CD1c-positive myeloid dendritic cell (primary cell): ENCODE measurements around the gene TSPO2.

Source experiments
- DNase-seq: peaks from one replicate; pipeline ENCODE4 v3.0.0-alpha.2; 2016; ENCODE audit errors: extremely low spot score

Gene TSPO2

DNA sequence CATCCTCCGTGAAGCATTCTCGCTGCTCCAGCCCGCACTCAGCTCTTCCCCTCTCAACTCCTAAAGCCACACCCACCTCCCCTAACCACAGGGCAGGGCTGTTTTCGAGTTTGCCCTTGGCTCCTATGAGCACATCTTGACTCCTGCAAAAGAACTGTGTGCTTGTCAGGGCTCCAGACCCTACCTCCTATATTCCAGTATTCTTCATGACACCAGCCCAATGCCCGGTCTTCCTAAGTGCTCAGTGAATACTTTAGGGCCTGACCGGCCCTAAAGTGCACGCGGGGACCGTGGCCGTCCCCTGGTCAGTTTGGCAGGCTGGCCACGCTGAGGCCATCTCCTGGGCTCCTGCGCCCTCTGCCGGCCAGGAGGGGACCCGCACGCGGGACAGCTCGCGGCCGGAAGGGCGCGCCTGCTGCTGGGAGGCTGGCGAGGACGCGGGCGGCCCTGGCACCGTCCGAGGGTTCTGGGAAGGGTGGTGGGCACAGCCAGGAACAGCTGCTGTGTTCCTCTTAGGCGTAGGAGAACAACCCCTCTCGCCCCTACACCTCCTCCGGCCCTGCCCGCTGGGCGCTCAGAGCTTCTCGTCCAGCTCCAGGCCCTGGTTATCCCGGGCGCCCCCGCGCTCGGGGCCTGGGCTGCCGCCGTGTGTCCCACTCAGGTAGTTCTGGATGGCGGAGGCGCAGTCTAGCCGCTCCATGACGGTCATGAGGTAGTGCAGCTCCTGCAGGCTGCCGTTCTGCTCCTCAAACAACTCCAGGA lies 14.3 kb upstream of the TSPO2 start:
- DNase-seq = peak; percentile 86

DNA sequence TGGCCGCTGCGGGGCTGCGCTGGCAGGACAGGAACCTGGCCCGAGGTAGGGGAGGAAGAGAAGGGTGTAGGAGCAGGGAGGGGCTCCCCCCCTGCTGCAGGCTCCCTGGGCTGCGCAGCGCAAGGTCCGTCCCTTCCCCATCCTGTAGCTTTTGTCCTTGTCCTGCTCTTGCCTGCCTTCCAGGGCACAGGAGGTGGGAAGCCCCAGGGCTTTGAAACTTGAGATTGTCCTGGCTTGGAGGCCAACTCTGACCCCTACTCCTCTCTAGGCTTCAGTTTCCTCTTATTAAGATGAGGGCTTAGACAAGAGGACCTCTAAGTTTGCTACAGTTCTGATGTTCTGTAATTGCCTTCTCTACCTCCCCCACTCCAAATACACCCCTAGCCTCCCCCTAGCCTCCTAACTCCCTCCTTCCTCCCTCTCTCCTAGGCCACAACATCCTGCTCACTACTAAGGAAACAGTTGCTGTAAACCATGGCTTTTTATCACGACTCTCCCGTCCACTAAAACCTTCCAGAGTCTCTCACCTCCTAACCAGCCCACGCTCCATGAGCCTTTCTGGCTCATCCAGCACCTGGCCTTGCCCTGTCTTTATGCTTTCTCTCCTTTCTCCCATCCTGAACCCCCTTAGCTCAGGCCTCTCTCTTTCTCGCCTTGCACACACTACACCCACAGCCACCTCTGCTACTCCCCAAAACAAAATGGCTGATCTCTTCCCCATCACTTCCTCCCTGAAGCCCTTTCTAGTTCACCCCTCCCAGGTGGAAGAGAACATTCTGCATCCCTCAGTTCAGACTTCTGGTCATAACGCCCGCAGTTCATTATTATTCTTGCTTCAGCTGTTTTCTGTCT lies 13.5 kb upstream of the TSPO2 start:
- no peak for DNase-seq

DNA sequence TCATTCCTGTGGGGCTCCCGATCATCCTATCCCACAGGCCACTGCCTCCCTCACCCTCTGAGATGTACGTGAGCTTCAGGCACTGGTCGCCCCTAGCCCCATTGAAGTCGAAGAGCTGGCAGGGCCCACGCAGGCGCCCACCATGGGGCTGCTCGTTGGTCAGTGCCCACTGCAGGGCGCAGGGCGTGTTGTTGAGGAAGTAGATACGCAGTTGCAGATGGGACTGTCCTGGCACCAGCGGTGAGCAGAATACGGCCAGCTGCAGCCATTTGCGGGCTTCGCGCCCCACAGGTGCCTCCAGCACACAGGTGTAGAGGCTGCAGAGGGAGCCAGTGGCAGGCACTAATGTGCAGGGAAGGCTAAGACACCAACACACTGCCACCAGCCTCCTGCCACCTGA lies 9.4 kb upstream of the TSPO2 start:
- no peak for DNase-seq

DNA sequence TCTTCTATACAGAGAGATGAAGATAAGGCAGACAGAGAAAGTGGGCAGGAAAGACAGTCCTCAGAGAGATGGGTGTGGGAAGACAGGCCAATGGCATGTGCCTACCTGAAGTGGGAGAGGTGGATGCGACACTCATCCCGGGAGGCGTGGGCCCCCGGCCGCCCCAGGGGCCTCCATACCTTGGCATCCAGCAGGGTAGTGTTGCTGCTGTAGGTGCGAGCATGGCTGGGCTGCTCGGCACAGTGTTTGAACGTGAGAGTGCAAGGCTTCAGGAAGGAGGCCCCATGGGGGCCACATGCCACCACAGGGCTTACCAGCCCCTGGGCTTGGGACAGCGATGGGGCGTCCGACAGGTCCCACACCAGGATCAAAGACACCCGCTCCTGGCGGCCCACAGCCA lies 8.5 kb upstream of the TSPO2 start:
- DNase-seq = no peak

DNA sequence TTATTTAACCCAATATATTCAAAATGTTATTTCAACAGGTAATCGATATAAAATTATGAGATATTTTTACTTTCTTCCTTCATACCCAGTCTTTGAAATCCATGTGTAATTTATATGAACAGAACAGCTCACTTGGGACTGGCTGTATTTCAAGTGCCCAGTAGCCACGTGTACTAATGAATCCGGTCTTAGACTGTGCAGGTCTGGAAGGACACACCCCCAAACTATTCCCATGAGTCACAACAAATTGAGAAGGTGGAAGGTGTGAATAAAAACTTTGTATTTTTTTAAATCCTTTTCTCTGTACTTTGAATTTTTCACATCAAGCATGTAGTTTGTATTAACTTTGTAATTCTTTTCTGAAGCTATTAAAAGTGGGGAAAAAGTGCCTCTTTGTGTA lies 6.1 kb upstream of the TSPO2 start:
- DNase-seq = no peak

DNA sequence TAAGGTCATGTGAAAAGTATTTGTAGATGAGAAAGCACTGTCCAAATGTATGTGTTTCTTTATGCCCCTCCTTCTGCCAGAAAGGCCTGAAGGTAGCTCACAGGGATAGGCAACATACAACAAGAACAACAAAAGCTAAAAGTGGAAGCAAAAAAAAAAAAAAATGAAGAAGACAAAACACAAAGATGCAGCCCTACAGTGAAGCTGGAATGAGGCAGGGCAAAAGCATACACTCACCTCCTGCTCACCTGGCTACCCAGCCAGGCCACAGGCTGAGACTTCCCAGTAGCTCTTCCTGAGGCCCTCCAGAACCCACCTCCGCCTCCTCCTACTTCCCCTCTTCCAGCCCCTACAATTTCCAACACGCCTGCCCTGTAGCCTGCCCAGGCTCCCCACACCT lies 5.7 kb upstream of the TSPO2 start:
- no peak for DNase-seq

DNA sequence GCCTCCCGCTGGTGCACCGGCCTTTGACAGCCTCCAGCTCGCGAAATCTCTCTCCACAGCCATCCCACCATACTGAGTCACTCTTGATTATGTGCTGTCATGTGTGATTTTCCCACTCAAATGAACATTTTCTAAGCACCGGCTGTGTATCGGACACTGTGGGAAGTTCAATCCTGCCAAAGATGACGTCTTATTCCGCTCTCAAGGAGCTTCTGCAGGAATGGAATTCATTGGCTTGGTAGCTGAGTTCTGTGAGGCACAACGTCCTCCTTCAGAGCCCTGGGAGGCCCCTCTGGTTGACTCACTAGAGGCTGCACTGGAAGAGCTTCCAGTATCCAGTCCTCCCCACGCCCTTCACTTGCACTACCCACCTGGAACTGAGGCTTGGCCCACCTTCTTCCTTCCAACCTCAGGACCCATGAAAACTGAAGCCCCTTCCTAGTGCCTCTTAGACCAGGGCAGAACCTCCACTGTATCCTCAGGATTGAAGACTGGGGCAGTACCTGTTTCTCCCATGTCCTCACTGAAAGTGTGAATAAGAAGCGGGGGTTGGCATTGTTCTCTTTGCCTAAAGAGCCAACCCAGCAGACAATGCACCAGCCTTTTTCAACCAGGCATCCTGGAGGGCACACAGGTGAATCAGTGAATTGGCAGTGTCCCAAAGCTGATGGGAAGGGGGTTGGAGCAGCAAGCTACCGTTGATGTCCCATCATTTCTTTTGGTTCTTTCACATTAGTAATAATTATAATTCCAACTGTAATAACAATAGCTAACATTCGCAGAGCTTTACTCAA lies 5.0 kb upstream of the TSPO2 start:
- no peak for DNase-seq

DNA sequence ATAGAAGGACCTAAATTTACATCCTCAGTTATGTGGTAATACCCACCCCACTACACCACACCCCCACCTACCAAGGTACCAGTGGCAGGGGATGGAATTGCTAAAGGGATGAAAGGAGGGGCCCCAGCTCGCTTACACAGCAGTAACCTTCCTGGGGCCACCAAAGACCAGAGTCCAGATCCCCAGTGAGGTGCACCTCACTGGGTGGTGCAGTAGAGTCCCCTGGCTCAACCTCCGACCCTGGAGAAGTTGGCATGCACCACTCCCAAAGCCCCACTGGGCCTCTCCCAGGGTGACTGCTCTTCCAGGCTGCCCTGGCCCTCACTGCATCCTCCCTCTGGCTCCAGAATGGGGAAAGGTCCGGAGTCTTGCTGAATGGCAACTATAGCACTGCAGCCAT lies 4.1 kb upstream of the TSPO2 start:
- DNase-seq = no peak

DNA sequence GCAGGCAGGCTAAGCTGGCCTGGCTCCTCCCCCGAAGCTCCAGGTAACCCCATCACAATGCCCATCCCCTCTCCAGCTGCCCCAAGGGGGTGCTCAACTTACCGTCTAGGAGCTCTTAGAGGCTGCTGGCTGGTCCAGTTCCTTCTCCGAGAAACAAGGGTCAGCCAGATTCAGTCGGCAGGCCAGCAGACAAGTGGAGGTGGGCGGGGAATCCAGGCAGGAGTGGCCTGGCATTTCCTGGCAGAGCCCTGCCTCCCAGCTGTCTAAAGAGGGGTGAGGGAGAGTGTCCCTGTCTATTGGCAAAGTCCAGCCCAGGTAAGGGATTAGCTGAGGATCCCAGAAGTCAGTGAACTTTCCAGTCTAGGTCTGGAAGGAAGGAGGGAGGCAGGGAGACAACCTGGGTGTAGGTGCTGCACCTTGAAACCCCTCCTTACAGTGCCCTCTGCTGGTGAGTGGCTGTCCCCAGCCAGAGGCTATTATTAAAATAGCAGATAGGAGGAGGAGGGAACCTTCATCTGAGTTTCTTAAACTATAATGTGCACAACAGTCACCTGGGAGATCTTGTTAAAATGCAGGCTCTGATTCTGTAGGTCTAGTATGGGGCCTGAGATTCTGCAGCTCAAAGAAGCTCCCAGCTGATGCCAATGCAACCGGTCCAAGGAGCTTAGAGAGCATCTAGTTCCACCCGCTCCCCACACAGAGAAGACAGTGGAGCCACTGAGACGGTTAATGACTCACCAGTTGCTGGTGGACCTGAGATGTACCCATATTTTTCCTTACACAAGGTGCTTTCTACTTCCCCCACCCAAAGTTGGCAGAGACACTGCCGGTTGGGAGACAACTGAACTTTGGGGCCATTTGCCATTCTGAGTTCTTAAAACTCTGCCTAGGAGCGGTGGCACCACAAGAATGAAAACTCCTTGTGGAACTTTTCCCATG lies 2.9 kb upstream of the TSPO2 start, which contains the start of gene UNC5CL:
TSS of gene UNC5CL (minus strand) at position 162 of the 939 bp plus-strand sequence. CDS start 4,147 bp downstream, outside the sequence.
- DNase-seq = peak; percentile 14

DNA sequence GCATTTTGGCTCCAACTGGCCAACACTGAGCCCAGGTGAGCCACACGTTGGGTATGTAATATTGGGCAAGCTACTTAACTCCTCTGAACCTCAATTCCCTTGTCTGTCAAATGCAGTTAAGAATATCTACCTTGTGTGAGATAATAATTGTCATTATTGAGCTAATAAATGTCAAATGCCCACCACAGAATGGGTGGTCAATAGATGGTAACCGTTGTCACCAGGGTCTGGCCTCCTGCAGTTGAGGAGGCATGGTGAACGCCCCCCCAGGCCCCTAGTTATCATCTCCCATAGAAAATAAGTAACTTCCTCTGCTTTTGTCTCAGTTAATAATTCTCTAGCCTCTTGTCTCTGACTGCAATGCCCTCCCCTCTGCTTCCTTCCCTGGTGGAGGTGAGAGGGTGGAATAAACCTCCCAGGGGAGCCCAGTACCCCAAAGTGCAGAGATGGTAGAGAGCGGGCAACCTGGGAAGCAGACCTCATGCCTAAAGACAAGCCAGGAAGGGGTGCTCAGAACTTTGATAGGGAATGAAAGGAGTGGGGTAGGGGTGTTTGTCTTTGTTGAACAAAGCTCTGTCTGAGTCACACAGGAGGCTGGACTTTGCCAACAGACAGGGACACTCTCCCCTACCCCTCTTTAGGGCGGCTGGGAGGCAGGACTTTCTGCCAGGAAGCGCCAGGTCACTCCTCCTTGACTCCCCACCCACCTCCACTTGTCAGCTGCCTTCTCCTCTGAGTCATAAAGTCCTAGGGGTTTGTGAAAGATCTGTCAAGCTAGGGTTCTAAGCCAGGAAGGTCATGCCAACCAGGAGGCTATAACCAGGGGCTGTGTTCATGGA lies 1.9 kb upstream of the TSPO2 start:
- peak; percentile 45 for DNase-seq

DNA sequence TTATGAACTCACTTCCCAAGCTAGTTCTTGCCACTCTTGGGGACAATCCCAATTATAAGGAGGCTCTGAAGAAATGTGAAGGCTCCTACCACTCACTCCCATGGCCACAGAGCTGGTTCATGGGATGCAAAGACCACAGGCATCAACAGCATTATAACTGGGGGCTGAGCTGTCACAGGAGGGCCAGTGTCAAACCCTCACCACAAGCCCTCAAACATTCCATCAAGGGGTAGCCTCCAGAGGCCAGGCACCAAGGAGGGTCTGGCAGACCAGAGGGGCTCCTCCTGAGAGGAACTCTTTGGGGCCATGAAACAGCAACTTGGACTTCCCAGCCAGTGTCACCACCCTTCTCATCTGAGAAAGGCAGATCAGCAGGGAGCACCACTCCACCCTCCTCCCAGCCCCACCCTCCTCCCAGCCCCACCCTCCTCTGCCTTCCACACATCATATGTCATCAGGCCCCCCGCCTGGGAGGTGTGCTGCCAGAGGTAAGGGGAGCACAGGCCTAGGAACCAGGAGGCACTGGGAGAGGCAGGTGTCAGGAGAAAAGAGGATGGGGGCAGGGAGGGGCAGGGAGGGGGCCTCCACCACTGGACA lies 1.2 kb upstream of the TSPO2 start:
- DNase-seq = no peak

DNA sequence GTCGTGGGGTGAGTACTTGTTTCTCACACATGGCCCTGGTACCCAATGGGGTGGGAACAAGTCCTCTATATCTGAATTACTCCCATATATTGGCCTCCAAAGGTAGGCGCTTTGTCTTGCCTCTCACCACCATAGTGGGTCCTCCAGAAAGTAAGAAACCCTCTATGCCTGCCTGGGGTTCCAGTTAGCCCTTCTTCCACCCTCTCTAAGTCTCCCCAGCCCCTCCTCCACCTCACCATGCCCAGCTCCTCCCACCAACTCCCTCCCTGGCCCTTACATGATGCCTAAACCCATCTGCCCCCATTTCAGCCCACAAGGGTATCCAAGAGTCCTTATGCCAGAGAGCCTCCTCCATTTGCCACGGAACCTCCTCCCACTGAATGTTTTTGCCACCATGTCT lies 884 bp downstream of the TSPO2 start:
- no peak for DNase-seq

DNA sequence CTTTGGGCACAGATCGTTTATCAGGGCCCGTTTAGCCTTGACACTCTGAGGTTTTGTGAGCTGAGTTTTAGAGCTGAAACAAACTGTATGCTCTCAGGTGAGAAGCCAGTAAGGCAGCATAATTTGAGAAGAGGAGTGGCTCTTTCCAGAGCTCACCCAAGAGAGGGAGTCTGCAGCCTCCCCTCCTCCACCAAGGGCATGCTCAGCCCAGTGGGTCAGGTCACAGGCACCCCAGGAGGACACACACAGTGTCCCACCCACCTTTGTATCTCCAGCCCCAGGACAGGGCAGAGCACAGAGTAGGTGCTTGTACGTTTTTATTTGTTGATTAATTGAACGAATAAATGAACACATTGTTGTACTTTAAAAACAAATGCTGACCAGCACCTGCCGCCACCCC lies 3.4 kb downstream of the TSPO2 start:
- no peak for DNase-seq

DNA sequence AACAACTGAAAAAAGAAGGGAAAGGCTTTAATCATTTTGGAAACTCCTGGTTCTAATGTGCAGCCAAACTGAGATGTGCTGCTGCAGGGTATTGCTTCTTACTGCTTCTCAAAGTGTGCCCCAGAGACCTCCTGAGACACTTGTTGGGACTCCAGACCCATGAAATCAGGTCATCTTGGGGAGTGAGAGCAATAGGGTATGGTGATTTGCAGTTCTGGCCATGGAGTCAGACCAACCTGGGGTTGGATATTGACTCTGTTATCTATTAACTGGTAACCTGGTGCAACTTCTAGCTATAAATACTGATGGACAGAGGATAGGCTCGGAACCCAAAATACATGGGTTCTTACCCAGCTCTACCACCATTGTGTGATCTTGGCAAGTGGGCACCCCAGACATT lies 3.8 kb downstream of the TSPO2 start:
- no peak for DNase-seq

DNA sequence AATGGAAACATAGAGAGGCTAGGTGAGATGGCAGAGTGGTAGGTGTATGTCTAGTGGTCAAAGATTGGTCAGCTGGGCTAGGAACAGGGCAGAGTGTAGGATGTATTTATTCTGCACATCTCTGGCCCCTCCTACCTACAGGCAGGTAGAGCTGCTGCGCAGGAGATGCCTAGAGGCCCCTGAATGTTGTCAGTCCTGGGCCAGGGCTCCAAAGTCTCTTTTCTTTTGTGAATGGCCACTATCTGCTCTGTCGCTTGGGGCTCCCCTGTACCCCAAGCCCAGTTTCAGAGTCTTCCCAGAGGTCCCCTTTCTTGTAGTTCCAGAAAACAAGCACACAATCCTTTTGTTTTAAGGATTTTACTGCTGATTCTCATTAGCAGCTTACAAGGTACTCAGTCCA lies 5.0 kb downstream of the TSPO2 start:
- no peak for DNase-seq

DNA sequence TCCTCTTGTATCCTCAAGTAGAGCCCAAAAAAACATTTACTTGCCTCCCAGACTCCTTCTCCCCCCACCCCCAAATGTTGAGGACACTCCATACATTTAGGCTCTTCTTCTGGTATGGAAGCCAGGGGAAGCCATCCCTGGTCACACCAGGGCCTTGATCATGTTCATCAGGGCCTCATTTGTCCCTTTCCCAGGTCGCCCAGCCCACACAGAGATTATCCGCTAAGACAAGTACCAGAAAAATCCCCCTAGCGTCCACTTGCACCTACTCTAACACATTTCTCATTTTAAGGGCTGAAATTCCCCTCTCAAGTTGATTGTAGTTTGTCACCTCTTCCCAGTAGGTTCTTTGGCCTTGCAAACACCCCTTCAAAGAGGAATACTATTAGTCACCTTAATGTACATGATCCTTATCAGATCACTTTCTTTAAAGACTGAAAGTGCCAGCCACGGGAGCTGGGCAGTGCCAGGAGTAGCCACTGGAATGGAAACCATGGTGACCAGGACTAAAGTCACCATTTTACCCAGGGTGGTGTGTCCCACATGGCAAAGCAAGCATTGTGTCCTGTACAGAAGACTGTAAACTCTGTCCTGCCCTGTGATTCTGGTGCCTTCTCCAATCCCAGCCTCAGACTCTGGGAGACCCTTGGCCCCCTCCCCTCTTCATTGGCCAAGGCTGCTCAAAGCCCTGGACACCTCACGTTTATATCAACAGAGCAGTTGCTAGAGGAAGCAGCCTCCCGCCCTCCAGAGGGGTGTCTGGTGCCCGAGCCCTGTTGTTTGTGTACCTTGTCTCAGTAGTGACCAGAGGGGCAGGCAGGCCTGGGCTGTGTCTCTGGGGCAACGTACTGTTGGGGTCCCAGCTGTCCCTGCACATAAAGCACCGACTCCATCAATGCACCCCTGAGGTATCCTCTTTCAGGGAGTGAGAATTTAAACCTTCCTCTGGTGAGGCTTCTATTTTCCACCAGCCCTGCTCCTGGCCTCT lies 5.8 kb downstream of the TSPO2 start:
- DNase-seq = no peak

DNA sequence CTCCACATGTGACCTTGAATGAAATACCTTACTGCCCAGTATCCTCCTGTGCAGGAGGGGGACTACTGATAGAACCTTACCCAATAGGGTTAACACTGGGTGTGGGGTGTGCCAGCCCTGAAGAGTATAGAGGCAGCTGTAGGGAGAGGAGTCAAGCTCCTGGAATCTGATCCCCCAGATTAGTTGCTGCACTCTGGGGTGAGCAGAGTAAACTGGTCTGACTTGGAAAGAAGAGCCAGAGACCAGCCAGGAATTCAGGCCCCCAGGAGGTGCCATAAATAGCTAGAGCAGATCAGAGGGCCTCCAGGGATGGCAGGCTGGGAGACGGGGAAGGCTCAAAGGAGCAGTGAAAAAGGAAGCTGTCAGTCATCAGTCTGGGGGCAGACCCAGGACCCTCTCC lies 7.3 kb downstream of the TSPO2 start:
- no peak for DNase-seq

DNA sequence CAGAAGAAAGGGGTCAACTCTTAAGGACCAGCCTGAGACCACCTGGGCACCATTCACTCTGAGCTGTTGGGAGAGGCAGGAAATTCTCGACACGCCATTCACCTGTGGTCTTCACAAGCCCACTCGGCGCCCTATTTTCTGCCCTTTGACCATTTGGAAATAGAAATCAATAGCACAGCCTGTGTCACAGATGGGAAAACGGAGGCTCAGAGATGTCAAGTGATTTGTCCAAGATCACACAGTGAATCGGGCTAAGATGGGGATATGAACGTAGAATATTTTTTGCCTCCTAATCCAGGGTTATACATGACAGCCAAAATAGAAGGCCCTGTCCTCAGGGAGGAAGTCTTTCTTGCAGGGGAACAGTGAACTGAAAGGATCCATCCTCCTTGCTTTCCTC lies 7.7 kb downstream of the TSPO2 start:
- no peak for DNase-seq

DNA sequence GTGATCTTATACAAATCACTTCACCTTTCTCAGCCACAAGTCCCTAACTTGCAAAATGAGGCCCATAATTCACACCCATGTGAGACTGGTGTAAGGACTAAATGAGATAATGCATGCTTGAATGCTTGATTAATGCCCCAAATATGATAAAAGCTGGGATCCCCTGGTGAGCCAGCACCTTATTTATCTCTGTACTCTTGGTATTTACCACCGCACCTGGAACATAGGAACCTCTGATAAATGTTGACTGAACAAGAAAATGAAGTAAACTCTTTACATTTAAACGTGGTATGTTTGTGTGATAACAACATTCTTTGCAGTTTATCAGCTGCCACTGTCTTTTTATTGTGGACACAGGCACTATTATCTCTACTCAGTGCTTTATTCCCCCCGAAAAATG lies 8.3 kb downstream of the TSPO2 start:
- no peak for DNase-seq
